RPMI8226 (cell line): ENCODE measurements around the gene PCBD1.

Experiments used
- DNase-seq: peaks from one replicate; pipeline ENCODE4 v3.0.0-alpha.2; 2015

Gene PCBD1

GRCh38 chr10:70917226-70917625 lies 28.9 kb upstream of the PCBD1 start:
- DNase-seq: no peak

- no peak for DNase-seq
Measured at GRCh38 chr10:70916241-70916640, 27.9 kb upstream of the PCBD1 start.

DNA sequence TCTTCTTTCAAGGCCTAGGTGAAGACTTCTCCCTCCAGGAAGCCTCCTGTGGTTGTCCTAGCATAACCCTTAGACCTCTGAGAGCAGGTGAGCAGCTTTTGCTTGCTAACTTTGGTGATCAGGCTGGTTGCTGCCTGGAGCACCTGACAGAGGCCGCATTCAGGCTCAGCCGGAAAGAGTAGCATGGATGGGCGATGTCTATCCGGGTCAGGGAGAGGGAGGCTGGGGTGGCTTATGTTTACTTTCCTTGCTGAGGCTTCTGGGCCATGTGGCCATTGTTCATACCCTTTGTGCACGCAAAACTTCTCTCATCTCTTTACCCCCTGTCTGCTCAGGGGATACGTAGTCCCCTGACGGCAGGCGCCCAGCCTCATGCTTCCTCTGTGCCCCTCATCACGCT lies 27.4 kb upstream of the PCBD1 start:
- no peak for DNase-seq

GRCh38 chr10:70915206-70915605 lies 26.8 kb upstream of the PCBD1 start:
- no peak for DNase-seq

GRCh38 chr10:70914316-70914864 lies 26.0 kb upstream of the PCBD1 start:
- DNase-seq: no peak

GRCh38 chr10:70913893-70914240 lies 25.5 kb upstream of the PCBD1 start:
- no peak for DNase-seq

GRCh38 chr10:70913191-70913892 lies 25.0 kb upstream of the PCBD1 start:
- no peak for DNase-seq

DNA sequence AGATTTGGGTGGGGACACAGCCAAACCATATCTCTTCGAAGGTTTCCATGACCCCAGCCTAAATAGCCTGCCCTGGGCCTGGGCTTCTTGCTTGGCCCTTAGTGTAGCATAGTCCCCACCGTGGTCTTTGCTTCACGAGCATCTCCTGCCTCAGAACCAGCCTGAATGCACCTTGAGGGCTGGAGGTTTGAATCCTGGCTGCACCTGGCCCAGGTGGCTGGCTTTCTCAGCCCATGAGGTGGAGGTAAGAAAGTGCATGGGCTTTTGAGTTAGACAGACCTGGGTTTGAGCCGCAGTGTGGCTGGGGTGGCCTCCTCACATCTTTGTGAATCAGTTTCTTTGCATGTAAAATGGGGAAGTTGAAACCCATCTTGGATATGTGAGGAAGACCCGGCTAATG lies 24.2 kb upstream of the PCBD1 start:
- DNase-seq: no peak

DNA sequence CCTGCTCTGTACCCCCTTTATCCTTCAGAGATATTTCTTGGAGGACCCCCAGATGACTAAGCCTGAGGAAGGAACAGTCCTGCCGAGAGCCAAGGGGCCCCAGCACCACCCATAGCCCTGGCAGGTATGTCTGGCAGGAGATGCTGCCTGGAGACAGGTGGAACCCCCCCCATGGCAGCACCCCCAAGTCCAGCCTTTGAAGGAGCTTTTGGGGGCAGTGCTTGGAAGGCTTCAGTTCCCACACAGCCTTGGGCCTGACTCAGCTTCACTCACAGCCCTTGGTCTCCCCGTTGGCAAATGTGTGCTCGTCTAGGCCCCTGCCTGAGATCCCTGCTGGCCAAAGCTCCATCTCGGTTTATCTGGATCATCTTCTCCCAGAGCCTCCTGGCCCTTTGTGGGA lies 23.0 kb upstream of the PCBD1 start:
- no peak for DNase-seq

GRCh38 chr10:70910486-70911341 lies 22.3 kb upstream of the PCBD1 start:
- DNase-seq: no peak

- DNase-seq: no peak
Measured at GRCh38 chr10:70909326-70909935, 21.1 kb upstream of the PCBD1 start.

DNA sequence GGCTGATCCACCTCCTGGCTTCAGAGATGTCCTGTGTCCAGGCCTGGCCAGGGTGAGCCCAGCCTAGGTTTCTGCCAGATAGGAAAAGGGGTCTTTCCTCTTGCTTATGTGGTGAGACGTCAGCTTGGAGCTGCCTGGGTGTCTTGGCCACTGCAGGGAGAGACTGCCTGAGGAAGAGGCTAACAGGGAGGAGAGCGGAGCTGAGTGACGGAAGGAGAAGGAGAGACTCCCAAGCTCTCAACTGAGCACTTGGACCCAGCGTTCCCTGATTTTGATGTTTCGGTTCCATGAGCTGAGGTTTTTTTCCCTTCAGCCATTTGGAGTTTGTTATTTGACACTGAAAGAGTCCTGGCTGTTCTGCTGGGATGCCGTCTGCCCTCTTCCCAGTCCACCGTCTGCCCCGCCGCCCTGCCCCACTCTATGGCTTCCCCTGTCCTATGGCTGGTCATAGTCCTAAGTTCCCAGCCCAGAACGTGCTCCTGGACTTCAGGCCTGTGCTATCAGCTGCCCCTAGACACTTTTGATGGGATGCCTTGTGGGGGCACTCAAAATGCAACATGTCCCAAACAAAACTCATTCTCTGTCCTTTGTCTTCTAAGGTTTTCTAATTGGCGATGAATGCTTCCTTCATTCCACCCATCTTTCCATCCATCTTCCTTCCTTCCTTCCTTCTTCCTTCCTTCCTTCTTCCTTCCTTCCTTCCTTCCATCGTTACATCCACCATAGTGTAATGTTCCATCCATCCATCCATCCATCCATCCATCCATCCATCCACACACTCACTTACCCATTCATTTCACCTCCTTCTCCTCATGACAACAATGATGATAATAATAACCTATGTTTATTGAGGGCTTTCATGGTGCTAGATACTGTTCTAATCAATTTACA lies 20.3 kb upstream of the PCBD1 start:
- no peak for DNase-seq

DNA sequence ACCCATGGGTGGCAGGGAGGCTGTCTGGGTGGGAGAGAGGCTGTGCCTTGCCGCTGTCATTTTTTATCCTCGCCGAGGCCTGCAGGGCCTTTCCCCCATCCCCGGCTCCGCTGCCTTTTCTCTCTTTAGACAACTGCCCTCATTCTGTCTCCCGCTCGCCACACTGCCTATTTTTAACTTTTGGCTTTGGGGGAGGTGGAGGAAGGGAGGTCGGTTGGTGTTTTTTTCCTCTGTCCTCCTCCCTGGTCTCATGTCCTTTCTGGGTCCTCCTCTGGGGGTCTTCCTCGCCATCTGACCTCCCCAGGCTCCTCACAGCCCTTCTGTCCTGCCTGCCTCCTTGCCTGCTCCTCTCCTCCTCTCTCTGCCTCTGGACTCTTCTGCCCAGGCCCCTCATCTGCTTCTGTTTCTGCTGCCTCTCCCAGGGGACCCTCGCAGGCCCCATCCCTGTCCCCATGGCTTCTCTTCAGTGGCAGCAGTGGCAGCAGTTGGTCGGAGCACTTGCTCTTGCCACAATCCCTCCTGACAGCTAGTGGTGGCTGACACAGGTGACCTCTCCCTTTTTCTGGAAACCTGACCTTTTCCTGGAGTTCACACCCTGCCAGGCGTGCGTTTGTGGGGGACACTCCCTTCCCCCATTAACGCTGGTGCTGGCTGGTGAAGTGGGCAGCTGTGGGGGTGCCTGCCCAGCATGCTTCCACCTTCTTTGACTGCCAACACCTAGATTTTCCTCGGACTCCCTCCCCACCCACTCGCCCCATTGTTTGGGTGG lies 19.5 kb upstream of the PCBD1 start:
- DNase-seq: no peak

DNA sequence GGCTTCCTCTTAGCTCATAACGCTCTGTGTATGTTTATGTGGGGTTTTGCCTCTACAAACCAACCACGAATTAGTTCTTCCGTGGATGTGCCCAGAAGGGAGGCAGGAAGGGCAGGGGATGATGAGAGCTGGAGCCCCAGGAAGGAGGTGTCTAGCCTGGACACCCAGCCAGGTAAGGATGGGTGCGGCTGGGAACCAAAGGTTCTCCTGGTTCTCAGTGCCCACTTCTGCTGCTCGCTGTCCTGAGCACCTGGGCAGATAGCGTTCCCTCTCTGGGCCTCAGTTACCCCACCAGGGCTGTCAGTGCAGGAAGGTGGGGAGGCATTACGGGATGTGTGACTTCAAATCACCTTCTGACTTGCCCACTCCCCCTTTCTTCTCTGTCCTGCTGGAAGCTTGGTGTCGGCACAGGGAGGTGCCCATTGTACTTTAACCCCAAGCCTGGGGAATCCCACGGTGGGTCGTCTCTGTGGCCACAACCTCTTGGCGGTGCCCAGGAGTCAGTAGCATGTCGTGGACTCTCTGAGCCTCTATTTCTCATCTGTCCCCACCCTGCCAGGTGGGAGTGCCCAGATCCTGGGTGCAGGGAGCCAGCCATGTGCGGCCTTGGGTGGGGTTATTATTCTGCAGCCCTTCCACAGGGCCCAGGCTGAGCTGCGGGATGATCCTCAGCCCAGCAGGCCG lies 18.7 kb upstream of the PCBD1 start:
- DNase-seq: no peak

GRCh38 chr10:70906031-70906783 lies 17.8 kb upstream of the PCBD1 start:
- DNase-seq: no peak

DNA sequence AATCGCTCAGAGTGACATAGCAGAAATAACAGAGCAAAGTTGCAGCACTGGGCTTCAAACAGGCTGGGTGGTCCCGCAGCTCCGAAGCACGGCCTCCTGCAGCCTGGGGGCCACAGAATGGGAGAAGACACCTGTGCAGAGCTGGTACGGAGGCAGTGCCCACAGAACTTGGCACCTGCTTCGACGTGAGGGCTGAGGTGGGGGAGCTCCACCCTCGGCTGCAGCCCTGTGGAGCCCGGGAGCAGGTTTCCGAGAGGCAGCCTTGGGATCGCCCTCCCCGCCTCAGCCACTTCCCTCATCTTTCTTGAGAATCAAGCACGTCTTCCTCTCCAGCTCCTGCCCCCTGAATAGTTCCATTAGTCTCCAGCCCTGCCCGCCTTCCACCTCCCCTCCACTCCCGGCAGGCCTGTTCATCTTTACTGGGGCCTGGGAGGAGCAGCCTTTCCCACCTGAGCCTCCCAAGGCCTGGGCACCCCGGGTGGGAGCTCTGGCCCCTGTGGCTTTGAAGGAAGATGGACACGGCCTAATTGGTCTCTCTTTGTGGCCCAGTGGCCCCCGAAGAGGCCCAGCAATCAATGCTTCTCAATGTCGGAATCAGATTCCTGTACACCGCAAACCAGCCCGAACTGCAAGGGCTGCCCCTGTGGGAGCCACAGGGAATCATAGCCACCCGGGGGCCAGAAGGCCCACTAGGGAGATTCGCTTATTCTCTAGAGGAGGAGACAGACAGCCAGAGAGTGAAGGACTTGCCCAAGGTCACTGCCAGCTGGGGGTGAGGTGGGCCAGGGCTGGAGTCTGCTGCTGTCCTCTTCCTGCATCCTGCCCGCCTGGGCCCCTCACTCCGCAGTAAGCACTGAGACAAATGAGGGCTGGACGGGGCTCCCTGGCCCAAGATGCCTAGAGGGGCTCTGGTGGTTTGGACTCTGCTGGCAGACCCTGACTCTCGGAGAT lies 17.0 kb upstream of the PCBD1 start:
- DNase-seq: no peak

- no peak for DNase-seq
Measured at GRCh38 chr10:70903262-70903921, 15.0 kb upstream of the PCBD1 start.

GRCh38 chr10:70902661-70903261 lies 14.4 kb upstream of the PCBD1 start:
- DNase-seq: no peak
